A673 (cell line): ENCODE measurements around the gene AGBL5. TPM values are rescaled to one million over a fixed set of nuclear protein-coding genes. Genes with fewer than 3 reads are reported as not detected.

Experiments used
- BruUV-seq: library from RNA; stranded (reverse); fragments of 400-500 nt; replicated peaks from 2 replicates; lab custom pipeline; 2021; lab: Mats Ljungman, UMichigan
- CTCF ChIA-PET: fragments of 300-600 bp; sonication (Branson Sonifier 250); formaldehyde crosslinking; loops from one replicate; lab custom pipeline; 2022; ENCODE audit warnings: antibody characterized with exemption; lab: Charles Lee
- POLR2A ChIA-PET: fragments of 300-600 bp; sonication (Branson Sonifier 250); formaldehyde crosslinking; loops from one replicate; lab custom pipeline; 2022; ENCODE audit warnings: antibody characterized with exemption; ENCODE audit not compliant: low non-redundant PET; lab: Charles Lee
- DNase-seq: peaks from one replicate; pipeline ENCODE4 v3.0.0-alpha.2; 2015; ENCODE audit warnings: low spot score
- H3K27ac ChIP-seq: fragments of 200-600 bp; sonication (generic); 2 replicates; pipeline ENCODE4 v1.5.1; 2016; ENCODE audit warnings: mixed run types, low read depth, mild to moderate bottlenecking, mixed read lengths, antibody characterized with exemption, low read length; ENCODE audit not compliant: poor library complexity, severe bottlenecking
- H3K27me3 ChIP-seq: fragments of 200-600 bp; sonication (generic); replicated peaks from 2 replicates; pipeline ENCODE4 v1.6.1; 2017; ENCODE audit warnings: mixed run types, low read depth, mild to moderate bottlenecking, mixed read lengths, antibody characterized with exemption, low read length; ENCODE audit not compliant: insufficient read depth, poor library complexity
- H3K36me3 ChIP-seq: fragments of 200-600 bp; sonication (generic); 2 replicates; pipeline ENCODE4 v1.6.1; 2016; ENCODE audit warnings: mixed run types, mild to moderate bottlenecking, mixed read lengths, antibody characterized with exemption, low read length; ENCODE audit not compliant: insufficient read depth, poor library complexity, severe bottlenecking
- H3K4me1 ChIP-seq: fragments of 200-600 bp; sonication (generic); 2 replicates; pipeline ENCODE4 v1.6.1; 2017; ENCODE audit warnings: mixed run types, mild to moderate bottlenecking, mixed read lengths, antibody characterized with exemption, low read length; ENCODE audit not compliant: insufficient read depth, poor library complexity, severe bottlenecking
- H3K4me3 ChIP-seq: fragments of 200-600 bp; sonication (generic); 2 replicates; pipeline ENCODE4 v1.5.1; 2016; ENCODE audit warnings: low read depth, mixed run types, mild to moderate bottlenecking, mixed read lengths, low read length; ENCODE audit not compliant: poor library complexity, severe bottlenecking
- H3K9me3 ChIP-seq: fragments of 200-600 bp; sonication (generic); 2 replicates; pipeline ENCODE4 v1.6.1; 2016; ENCODE audit warnings: mixed run types, low read depth, mild to moderate bottlenecking, mixed read lengths, antibody characterized with exemption, low read length; ENCODE audit not compliant: poor library complexity, severe bottlenecking
- CTCF ChIP-seq: fragments of 300-800, 200-600 bp; sonication (generic); conservative IDR thresholded peaks from 2 replicates; pipeline ENCODE4 v1.5.1; 2017; ENCODE audit warnings: low read depth, mild to moderate bottlenecking, antibody characterized with exemption, low read length, moderate library complexity, mixed read lengths
- EZH2 ChIP-seq: fragments of 200-600 bp; sonication (generic); IDR thresholded peaks from 2 replicates; pipeline ENCODE4 v1.6.1; 2017; ENCODE audit warnings: borderline replicate concordance, low read depth, mild to moderate bottlenecking, mixed read lengths, antibody characterized with exemption, low read length; ENCODE audit not compliant: poor library complexity, severe bottlenecking
- intact Hi-C: fragments of 100-400 bp; cut with micrococcal nuclease; formaldehyde crosslinking; loops from one replicate; pipeline ENCODE4 v1.10.0; 2022; ENCODE audit not compliant: unreplicated experiment
- total RNA-seq: library from RNA; stranded (reverse); gene quantifications from 2 replicates; pipeline ENCODE4 v1.2.3, GENCODE V29; 2021

Gene AGBL5
- total RNA-seq, 1 experiment from 2014 or later = 64.1 TPM

DNA sequence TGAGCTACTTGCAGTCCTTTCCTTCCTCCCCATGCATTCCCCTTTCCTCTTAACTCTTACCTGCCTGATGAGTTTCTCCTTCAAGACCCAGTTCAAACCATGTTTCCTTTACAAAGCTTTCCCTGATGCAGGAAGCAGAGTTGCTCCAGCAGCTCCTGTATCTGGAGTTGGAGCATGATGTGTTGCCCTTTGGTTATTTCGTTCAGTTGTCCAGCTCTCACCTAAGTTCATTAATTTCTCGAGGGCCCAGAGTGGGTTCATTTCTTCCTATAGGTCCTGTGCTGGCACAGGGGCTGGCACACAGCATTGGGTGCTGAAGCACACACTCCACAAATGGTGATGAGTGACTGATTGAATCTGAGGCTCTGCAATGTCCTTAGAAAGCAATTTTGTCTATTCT, 41.8 kb upstream of the AGBL5 start:
- no peaks in the 10 kb centered on the region for H3K4me1 ChIP-seq
- BruUV-seq = no TSS peak
- no peaks in the 10 kb centered on the region for H3K27me3 ChIP-seq
- ChIA-PET CTCF (no interaction called here), POLR2A (no interaction called here)
- no peak for DNase-seq
- H3K27ac ChIP-seq = no peak overlapping the region
- H3K36me3 ChIP-seq = no peaks in the 10 kb centered on the region
- no peak overlapping the region for H3K4me3 ChIP-seq
- no peak for TF ChIP-seq CTCF
- TF ChIP-seq EZH2 = no peak
- H3K9me3 ChIP-seq = no peaks in the 10 kb centered on the region
- intact Hi-C loops = no loop called here

GRCh38 chr2:27010139-27010538, 41.3 kb upstream of the AGBL5 start:
- no TSS peak for BruUV-seq
- no peaks in the 10 kb centered on the region for H3K9me3 ChIP-seq
- TF ChIP-seq CTCF = no peak
- no peak for TF ChIP-seq EZH2
- H3K27me3 ChIP-seq = no peaks in the 10 kb centered on the region
- CTCF ChIA-PET = no interaction called here
- no peaks in the 10 kb centered on the region for H3K36me3 ChIP-seq
- H3K27ac ChIP-seq = no peak overlapping the region
- no peak overlapping the region for H3K4me3 ChIP-seq
- H3K4me1 ChIP-seq = peaks cover 1% of the 10 kb centered on the region
- POLR2A ChIA-PET = no interaction called here
- DNase-seq = no peak
- intact Hi-C loops = no loop called here

DNA sequence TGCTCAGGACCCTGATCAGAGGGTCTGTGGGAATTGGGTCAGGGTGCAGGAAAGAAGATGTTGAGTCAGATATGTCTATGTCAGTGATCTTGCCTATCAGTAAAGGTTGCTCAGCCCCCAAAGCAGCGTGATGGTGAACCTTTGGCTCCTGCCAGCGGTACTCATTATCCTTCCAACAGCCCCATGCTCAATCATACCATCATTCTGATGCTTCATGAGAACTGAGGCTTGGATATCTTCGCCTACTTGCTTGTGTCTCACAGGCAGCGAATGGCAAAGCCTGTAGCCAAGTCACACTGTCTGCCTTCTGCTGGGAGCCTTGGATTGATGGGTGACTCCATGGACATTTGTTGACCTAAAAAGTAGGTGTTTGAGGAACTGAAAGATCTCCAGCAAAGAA, 37.7 kb upstream of the AGBL5 start:
- H3K9me3 ChIP-seq = no peaks in the 10 kb centered on the region
- no peak overlapping the region for H3K4me3 ChIP-seq
- H3K27me3 ChIP-seq = no peaks in the 10 kb centered on the region
- TF ChIP-seq CTCF (no peak), EZH2 (no peak)
- BruUV-seq = no TSS peak
- H3K27ac ChIP-seq = no peak overlapping the region
- intact Hi-C loops = no loop called here
- no peaks in the 10 kb centered on the region for H3K36me3 ChIP-seq
- peaks cover 21% of the 10 kb centered on the region for H3K4me1 ChIP-seq
- ChIA-PET POLR2A (no interaction called here), CTCF (no interaction called here)
- DNase-seq = no peak
